C1 segment of cervical spinal cord (tissue), 14 donors: ENCODE results near the gene ATP8A2.

Source experiments
- DNase-seq, 14 donors: peaks; one replicate each; lab custom pipeline; 2025; lab: John Stamatoyannopoulos, UW

Gene ATP8A2

DNA sequence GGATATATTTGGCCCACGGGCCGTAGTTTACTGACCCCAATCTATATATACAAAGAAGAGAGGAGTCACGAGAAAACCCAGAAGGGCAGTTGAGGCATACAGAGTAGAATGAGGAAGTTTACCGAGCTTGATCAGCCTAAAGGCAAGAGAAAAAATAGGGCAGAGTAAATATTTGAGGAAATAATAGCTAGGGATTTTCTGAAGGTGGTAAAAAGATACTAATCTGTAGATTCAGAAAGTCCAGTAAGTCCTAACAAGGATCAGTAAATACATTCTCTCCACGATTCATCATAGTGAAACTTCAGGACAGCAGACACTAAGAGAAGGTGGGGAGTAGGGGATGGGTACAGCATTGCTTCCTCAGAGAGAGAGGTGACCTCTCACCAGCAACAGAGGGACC, 248.1 kb downstream of the ATP8A2 start:
- DNase-seq = no peak

DNA sequence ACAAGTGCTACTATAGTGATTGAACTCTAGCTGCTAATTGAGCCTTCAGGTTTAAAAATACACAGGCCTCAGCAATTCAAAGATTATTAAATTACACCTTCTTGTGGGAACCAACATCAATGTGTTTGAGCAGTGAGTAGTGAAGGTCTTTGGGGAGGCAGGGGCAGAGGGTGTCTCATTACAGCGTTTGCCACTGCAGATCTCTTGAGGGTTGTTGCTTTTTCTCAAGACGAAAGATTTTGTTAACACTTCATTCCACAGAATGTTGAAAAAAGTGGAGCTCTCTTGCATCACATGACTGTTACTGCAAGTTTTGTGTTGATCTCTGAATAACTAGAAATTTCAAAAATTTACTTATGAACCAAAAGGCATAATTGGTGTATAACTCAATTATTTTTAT, 253.6 kb downstream of the ATP8A2 start:
- no peak for DNase-seq

DNA sequence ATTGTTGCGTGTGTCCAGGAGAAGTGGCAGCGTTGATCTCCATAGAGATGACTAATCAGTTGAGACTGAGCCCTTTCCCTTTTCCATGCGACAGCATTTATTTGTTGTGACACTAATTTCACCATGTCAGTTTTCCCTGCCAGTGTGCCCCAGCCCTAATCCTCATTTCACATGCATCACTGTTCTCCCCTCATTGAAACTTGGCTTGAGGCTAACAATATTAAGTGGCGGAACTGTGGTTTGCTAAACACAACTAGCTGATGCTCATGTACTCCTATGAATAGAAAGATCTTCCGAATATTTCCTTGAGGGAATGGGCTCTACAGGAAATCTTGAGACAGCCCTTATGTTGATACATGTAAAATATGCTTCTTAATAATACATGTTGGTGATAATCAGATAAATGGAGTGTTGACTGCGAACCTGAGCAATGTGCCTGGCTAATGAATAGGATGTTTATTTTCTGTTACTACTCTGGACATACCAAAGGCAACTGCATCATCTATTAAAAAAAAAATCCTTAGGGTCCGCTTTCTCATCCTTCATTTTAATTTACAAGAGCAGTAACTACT, 258.6 kb downstream of the ATP8A2 start:
- DNase-seq = peak in 1 of 14 donors; percentile 22

DNA sequence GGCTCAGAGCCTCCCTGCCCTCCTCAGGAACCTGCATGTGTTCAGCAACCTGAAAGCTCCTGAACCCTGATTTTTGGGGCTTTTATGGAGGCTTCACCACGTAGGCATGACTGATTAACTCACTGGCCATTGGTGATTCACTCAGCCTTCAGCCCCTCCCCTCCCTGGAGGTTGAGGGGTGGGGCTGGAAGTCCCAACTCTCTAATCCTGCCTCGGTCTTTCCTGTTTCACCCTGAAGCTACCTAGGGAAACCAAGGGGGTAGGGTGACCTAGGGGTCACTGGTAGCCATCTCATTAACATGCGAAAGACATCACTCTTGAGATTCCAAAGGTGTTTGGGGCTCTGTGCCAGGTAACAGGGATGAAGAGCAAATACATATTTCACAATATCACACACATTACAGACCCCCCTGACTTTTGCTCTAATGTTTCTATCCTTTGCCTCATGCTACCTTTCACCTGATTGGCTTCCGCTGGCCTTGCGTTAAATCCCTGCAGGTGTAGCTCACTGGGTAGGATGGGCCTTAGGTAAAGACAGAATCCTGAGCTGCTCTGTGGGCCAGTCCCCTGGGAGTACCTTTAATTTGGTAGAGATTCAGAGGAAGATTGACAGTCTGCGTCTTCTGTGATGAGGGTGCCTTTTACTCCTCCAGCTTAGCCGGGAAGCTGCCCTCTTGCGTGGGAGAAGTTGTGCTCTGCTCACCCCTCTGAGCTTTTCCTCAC, 260.6 kb downstream of the ATP8A2 start:
- DNase-seq = no peak

DNA sequence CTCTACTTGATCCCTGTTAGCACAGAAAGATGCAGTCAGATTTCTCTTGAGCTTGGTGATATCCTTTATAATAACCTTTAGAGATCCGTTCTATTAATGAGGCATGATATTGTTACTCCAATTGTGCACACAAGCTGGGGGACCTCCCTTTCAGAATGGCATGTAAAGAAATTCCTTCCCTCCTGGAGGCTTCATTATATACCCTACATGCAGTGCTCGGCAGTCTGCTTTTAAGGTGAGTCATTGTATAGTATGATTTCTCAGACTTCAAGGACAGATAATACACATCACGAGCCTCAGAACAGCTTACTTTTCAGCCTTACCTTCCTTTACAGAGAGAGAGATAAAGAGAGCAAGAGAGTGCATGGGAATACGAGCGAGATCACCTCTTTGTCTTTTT, 261.3 kb downstream of the ATP8A2 start:
- no peak for DNase-seq

DNA sequence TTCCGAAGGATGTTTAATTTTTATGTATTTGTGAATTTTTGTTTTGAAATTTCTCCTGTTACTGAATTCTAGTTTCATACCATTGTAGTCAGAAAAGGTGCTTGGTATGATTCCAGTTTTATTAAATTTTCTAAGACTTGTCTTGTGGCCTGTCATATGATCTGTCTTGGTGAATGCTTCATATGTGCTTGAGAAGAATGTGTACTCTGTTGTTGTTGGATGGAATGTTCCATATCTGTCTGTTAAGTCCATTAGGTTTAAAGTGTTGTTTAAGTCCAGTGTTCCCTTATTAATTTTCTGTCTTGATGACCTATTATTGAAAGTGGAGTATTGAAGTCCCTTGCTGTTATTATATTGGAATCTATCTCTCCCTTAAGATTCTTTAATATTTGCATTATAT, 273.9 kb downstream of the ATP8A2 start:
- no peak for DNase-seq

DNA sequence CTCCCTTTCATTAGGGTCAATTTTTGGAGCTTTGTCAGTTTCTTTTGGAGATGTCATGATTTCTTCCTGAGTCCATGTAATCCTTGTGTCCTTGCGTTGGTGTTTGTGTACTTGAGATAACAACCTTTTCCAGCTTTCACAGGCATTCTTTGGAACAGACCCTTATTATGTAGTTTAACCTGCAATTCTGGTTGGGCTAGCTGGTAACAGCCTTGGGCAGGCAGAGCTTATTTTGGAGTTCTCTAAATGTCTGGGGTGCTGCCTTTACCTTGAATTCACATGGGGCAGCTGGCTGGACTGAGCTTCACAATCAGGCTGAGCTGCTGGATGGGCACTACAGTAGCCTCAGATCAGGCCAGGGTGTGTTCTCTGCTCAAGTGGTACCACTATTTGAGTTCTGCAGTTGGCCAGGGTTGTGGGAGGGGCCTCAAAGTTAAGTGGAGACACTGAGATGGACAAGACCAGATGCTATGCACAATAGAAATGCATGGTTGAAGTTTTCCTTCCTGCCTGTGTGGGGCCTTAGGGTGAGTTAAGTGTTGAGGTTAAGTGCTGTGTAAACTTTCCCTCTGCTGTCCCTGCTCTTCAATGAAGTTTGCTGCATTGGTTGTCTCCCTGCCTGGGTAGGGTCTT, 277.3 kb downstream of the ATP8A2 start:
- DNase-seq = no peak

DNA sequence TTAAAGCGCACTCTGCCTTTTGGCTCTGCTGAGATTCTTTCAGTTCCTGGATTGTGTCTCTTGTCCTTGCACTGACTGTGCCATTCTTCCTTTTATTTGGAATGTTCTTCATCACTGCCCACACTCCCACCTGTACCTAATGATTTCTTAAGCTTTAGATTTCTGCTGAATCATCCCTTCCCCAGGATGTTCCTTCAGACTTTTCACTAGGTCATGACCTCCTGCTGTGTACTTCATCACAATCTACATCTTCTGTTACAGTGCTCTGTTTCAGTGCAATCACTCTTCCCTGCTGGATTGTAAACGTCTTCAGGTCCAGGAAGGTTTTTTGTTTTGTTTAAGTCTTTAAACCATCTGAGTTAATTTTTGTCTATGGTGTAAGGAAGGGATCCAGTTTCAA, 281.0 kb downstream of the ATP8A2 start:
- DNase-seq = no peak

DNA sequence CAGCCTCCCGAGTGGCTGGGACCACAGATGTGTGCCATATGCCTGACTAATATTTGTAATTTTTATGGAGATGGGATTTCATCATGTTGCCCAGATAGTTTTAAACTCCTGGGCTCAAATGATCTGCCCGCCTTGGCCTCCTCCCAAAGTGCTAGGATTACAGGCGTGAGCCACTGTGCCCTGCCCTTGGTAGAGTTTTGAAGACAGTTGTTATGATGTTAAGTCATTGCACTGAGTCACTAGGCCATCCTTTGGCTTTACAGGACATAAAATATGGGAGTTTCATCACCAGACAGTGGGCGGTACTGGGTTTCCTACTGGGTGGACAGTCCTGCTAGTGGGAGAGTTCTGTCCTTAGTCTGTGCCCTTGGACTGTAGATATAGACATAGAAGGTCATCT, 282.5 kb downstream of the ATP8A2 start:
- DNase-seq = no peak

DNA sequence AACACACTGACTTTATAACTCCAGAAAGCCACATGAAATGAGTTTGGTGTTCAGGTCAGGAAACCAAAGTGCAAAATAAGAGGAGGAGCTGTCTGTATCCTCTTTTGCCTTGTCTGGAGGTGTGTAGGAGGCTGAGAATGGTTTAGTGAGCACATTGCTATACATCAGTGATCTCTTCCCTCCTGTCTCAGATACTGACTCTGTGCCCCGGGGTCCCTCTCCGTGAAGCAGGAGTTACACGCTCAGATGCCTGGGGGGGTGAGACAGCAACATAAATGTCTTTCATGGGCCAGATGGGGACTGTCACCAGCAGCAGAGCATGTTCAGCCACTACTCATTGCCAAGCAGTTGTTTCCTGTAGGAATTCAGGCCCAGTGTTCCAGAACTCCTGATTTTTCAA, 285.4 kb downstream of the ATP8A2 start:
- DNase-seq = peak in 1 of 14 donors; percentile 5

DNA sequence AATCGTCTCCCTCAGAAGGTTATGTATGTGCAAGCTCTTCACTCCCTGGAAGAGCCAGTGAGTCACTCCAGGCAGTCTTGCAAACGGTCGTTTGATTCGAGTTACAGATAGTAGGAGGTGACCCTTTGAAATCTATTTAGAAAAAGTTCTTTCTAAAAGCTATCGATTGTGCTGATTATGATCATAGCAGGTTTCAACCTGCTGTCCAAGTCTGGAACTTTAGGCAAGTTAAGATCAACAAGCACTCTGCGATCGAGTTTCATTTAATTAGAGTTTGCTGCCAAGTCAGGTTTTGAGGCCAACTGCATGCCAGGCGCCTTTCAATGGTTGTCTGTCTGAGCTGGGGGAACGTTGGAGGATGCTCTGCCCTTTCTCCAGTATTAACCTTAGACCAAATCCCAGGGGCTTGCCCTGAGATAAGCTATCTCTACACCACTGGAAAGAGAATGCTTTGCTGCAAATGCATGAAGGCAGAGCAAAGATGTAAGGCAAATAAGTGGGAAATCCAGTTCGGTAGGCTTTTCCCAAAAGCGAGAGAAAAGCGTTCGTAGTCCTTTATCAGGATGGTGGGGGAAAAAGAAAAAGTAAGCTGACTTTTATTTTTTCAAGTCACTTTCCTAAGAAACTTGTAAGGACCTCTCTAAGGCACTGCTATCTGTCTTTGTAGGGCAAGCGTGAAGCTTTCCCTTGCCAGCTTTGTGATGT, 287.5 kb downstream of the ATP8A2 start:
- no peak for DNase-seq

DNA sequence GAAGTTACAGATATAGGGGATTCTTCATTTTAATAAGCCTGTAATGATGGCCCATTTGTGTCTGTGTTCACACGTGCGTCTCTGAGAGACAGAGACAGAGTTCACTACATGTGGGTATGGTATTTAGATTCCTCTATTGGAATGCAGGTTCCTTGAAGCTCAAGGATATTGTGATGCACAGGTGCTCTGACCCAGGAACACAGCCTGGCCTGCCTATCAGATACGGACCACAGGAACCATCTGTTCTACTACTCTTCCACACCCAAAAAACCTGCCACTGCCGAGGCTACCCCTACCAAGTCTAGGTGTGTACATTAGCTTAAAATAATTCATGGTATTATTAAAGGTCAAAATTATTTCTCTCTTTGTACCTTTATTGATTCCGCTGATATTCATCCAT, 289.2 kb downstream of the ATP8A2 start:
- DNase-seq = peak in 1 of 14 donors; percentile 24

DNA sequence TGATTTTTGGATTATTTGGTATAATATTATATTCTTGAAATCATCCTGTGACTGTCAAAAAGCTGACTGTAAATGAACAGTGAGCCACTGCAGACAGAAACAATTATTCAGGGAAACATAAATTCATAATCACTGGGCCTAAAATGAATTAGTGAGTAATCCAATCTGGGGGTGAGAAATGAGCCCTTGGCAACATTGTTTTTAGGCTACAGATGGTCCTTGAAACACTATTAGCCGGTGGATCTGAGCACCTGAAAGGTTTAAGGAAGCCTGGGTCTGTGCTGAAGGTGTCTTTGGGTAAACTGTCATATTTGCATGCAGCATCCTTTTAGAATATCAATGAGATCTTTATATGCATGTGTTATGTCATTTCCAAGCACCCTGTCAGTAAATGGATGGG, 290.7 kb downstream of the ATP8A2 start:
- peak in 1 of 14 donors; percentile 26 for DNase-seq

DNA sequence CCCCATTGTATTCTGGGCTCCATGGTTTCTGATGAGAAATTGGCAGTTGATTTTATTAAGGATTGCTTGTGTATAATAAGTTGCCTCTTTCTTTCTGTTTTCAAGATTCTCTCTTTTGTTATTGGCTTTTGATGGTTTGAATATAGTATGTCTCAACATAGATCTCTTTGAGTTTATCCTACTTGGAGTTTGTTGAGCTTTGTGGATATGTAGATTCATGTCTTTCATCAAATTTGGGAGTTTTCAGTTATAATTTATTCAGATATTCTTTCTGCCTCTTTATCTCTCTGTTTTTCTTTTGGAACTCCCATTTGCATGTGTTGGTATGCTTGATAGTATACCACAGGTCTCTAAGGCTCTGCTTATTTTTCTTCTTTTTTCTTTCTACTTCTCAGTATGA, 296.6 kb downstream of the ATP8A2 start:
- DNase-seq = no peak

DNA sequence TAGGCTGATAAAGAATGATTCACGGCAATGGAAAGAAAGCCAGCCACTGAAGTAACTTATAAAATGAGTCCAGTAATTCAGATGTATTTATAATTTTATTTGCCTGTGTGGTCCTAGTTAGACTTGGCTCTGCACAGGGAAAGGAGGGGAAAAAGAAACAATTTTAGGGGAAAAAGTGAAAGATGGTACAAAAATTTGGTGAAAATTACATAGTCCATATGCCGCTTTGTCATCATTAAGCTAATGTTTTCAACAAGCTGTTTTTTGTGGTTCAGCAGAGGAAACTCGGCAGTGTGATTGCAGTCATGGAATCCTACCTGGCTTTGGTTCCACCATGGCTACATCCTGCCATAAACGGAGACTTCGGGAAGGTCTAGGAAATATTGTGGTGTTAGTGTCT, 301.9 kb downstream of the ATP8A2 start:
- no peak for DNase-seq

DNA sequence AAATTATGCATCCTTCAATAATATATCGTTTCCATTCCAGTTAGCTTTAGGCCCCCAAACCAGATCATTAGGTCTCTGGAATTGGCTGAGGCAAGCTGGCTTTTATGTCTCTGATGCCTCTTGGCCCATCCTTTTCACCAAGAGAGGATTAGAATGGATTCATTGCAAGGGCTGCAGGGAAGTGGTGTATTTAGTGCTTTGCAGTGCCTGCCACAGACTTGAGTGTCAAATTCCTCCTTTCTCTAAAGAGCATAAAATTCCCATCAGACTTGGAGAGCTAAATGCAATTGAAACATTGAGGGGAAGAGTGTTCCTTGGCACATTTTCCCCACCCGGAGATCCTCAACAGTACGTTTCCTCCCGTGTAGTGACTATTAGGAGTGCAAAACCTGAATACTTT, 302.6 kb downstream of the ATP8A2 start:
- no peak for DNase-seq

DNA sequence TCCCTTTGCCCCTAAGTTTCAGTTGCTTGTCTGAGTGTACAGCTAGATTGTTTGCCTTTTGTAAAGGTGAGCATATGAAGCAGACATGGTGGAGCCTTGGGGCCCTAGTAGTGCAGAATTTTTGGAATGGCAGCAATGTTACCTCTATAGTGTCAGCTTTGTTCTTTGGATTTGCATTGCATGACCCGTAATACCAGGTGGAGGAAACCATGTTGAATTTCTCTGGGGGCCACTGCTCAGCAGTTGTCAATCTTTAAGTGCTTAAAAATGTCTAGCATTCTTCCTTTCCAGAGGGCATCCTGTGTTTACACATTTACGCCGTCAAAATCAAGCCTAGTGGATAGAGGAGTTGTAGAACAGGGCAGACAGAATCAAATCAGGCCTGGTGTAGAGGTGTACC, 303.3 kb downstream of the ATP8A2 start:
- no peak for DNase-seq

DNA sequence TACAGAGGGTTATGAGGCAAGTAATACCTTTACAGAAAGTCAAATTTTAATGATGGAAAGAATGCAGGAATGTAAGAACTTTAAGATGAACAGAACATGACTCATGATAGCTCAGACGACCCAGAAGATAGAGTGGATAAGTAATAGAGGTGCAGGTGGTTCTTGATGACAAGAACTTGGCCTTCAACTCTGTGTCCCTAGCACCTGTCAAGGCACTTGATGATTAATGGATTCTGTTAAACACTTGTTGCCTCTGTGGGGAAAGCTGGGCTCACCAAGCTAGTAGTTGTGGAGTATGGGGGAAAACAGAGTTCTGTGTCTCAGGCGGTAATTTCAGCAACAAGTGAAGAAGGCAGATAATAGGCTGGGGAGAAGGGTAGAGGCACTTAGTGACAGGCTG, 306.2 kb downstream of the ATP8A2 start:
- DNase-seq = no peak

DNA sequence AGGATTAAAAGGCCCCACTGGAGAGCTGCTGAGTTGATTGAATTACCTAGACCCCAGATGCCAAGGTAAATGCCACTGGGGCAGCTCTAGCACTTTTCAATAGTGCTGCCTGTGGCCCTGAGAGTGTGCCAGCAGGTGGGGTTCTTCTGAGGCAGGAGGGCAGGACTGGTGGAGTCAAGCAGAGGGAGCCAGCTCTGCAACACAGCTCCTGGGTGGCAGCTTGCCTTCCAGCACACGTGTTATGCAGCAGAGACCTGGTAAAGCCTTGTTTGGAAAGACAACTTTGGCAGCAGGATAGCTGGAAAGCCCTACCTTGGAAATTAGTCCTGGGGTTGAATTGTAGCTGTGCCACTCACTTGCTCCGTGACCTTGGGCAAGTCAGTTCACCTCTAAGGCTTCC, 306.6 kb downstream of the ATP8A2 start:
- no peak for DNase-seq

DNA sequence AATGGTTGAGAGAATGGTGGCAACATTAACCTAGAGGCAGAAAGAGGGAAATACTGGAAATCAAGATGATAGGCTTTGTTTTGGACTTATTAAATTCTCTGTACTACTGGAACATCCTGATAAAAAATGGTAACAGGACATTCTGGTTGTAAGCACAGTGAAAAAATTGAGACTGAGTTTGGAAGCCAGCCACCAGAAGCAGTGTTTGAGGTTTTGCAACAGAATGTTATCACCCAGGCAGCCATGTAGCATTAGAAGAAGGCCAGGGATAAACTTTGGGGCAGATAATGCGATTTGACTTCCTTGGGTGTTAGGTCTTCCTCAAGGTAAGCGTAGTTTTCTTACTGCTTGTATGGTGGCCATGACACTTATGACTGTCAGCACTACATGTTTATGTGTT, 307.4 kb downstream of the ATP8A2 start:
- DNase-seq = no peak

DNA sequence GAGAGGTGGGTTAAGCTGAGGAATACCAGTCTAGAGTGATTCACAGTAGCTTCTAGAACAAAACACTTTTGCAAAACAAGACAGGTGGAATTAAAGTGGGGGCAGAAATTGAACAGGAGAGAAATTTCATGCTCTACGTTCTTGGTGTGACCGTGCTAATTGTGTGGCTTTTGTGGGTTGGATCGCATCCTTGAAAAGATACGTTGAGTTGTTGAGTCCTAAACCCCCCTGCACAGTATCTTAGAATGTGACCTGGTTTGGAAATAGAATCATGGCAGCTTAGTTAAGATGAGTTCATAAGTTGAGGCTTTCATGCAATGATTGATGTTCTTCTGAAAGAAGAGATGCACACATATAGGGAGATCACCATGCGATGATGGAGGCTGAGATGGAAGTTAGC, 308.2 kb downstream of the ATP8A2 start:
- no peak for DNase-seq

DNA sequence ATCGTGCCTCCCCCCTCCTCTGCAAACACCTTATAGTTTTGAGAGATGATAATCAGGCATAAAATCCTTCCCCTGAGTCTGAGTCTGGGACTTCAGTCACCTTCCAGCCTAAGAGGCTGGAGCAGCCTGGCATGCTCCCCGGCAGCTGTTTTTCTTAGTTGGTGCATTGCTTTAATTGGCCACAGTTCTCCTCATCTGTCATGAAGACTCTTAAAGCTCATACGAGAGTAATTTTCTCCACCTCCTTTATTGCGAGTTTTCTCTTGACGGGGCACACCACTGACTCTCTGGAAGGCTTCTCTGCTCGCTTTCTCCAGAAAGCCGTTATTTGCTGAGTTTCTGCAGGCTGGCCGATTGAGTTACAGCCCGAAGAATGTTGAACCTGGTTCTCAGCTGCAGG, 310.5 kb downstream of the ATP8A2 start:
- no peak for DNase-seq

DNA sequence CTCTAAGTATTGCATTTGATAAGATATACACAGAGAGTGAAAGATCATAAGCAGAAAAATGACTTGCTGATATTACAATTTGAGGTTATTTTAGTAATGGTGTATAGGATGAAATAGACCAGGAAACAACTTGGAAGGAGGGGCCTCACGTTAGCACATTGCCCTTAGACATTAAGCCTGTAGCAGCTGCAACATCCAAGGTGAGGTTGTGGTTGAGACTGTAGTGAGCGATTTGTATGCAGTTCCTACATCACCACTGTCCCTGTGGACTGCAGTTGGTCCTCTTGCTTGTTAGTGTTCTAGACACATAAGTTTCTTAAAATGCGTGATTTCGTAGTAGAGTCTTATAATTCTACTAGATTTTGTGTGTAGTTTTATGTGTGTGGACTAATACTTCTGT, 311.3 kb downstream of the ATP8A2 start:
- no peak for DNase-seq
